ENCODE measurements around the gene PRPF31. TPM values are rescaled to one million over a fixed set of nuclear protein-coding genes. Genes with fewer than 3 reads are reported as not detected.

The PRPF31 gene
- total and polyA plus RNA-seq, 9 of the 15 experiments (the other 6 are each of a cell fraction or from before 2014, with no cell fraction given): 5.8 to 92.2 (median 69.2) TPM

- TF ChIP-seq STAT5B (CRISPR knock-in tag; IDR thresholded peaks at IDR 0.05) (no peak), PBX2 (CRISPR knock-in tag; IDR thresholded peaks at IDR 0.05; ENCODE audit: low read depth) (no peak), PBX2 (tag; conservative IDR thresholded peaks at IDR 0.05; ENCODE audit: low read depth) (no peak), L3MBTL2 (IDR thresholded peaks at IDR 0.05) (peak; percentile 85), CHAMP1 (IDR thresholded peaks at IDR 0.05) (no peak), AFF1 (IDR thresholded peaks at IDR 0.05; ENCODE audit: low read depth in 1 of 2, partially characterized antibody in 2 of 2) (no peak), TCF15 (CRISPR knock-in tag; IDR thresholded peaks at IDR 0.05) (no peak), ZNF551 (CRISPR knock-in tag; IDR thresholded peaks at IDR 0.05) (no peak), ZSCAN32 (CRISPR knock-in tag; IDR thresholded peaks at IDR 0.05) (no peak), MXI1 (IDR thresholded peaks at IDR 0.05; ENCODE audit: low read depth, low read length) (no peak; the same call in 1 of the 2 replicates), ZNF124 (CRISPR knock-in tag; IDR thresholded peaks at IDR 0.05) (no peak; the same call in 1 of the 2 replicates), KDM4B (IDR thresholded peaks at IDR 0.05; ENCODE audit: borderline replicate concordance in 2 of 2, low read depth in 1 of 2) (peak in 1 of 2 experiments; percentile 88; a peak in 1 of 4 replicates), MNT (conservative IDR thresholded peaks at IDR 0.05) (0 out of 4 replicates have a peak, but pooled peaks of 1 of the 2 experiments have one; percentile 1), ZZZ3 (IDR thresholded peaks at IDR 0.05) (no peak), POLR2AphosphoS5 (IDR thresholded peaks at IDR 0.05; ENCODE audit: control insufficient read depth, insufficient read depth, low read depth, low read length) (peak; percentile 54; the same call in 1 of the 2 replicates)
Observed at GRCh38 chr19:54137699-54138488, 22.3 kb downstream of the PRPF31 start, which contains the start of gene CNOT3 (continued).
